Non-pigmented ciliary epithelial cell (primary cell): Measurements from ENCODE around the gene RPL10A.

Source experiments
- DNase-seq: peaks from one replicate; pipeline ENCODE4 v3.0.0-alpha.2; 2010; ENCODE audit warnings: low read depth

RPL10A gene

GRCh38 chr6:35448191-35448590 lies 20.0 kb upstream of the RPL10A start:
- DNase-seq: no peak

GRCh38 chr6:35449287-35449881 lies 18.8 kb upstream of the RPL10A start:
- peak; percentile 30 for DNase-seq

- no peak for DNase-seq
Measured at GRCh38 chr6:35451354-35452182, 16.6 kb upstream of the RPL10A start.

GRCh38 chr6:35452183-35453090 lies 15.8 kb upstream of the RPL10A start, which contains the start of gene FANCE:
Gene FANCE (plus strand): TSS chr6:35452338. CDS start chr6:35452546, 208 bp downstream.
- peak; percentile 50 for DNase-seq

GRCh38 chr6:35453236-35453635 lies 15.0 kb upstream of the RPL10A start:
- no peak for DNase-seq

GRCh38 chr6:35454391-35455110 lies 13.7 kb upstream of the RPL10A start:
- DNase-seq: no peak

GRCh38 chr6:35457907-35458306 lies 10.3 kb upstream of the RPL10A start:
- no peak for DNase-seq

- no peak for DNase-seq
Measured at GRCh38 chr6:35461270-35461669, 6.9 kb upstream of the RPL10A start.

GRCh38 chr6:35463292-35463691 lies 4.9 kb upstream of the RPL10A start:
- no peak for DNase-seq

GRCh38 chr6:35465646-35466045 lies 2.6 kb upstream of the RPL10A start:
- DNase-seq: no peak

- no peak for DNase-seq
Measured at GRCh38 chr6:35468980-35469750, 964 bp downstream of the RPL10A start.

- DNase-seq: no peak
Measured at GRCh38 chr6:35469751-35470662, 1.8 kb downstream of the RPL10A start.

GRCh38 chr6:35470663-35471120 lies 2.5 kb downstream of the RPL10A start:
- no peak for DNase-seq

- no peak for DNase-seq
Measured at GRCh38 chr6:35471836-35472345, 3.7 kb downstream of the RPL10A start.

- no peak for DNase-seq
Measured at GRCh38 chr6:35473075-35473849, 5.1 kb downstream of the RPL10A start.

GRCh38 chr6:35473850-35474130 lies 5.6 kb downstream of the RPL10A start:
- no peak for DNase-seq

GRCh38 chr6:35474131-35474941 lies 6.1 kb downstream of the RPL10A start:
- no peak for DNase-seq

GRCh38 chr6:35474942-35475570 lies 6.9 kb downstream of the RPL10A start:
- DNase-seq: no peak
